ENCODE data around the gene RNF224. TPM values are rescaled to one million over a fixed set of nuclear protein-coding genes. Genes with fewer than 3 reads are reported as not detected.
A peak's percentile ranks its signal among the peaks of the same experiment; 100 is the strongest.
"Not testable (repeated sequence)": the region's sequence is repeated elsewhere in the genome, so short reads cannot be mapped to it uniquely, and the experiment has no call there.

Gene RNF224
- total RNA-seq, 1 donor: not detected

DNA sequence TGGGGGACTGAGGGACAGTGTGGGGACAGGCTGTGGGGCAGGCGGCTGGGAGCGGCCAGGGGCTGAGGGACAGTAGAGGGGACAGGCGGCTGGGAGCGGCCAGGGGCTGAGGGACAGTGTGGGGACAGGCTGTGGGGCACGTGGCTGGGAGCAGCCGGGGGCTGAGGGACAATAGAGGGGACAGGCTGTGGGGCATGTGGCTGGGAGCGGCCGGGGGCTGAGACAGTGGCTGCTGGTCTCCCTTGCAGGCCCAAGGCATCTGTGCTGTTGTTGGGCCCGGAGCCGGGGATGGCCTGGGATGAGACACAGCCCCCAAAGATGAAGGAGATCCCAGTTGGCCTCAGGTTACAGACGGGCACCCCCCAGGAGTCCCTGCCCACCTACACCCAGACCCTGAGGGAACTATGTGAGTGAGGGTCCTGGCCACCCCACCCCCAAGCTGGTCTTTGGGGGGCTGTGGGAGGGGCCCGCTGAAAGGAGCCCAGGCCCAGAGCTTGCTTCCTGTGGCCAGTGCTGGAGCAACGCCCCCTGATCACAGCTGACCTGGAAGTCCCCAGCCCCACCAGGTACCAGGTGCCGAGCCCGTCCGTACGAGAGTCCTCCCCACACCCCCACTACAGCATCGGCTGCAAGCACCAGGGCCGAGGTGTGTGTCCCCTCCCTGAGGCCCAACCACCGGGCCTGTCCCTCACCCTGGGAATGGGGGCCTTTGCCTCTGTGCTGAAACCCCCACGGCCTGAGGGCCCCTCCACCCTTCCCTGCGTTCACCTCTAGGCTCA is 24.4 kb downstream of the RNF224 start:
- DNase-seq (ENCODE audit: low read depth in 2 of 3, low spot score in 2 of 3): no peak

DNA sequence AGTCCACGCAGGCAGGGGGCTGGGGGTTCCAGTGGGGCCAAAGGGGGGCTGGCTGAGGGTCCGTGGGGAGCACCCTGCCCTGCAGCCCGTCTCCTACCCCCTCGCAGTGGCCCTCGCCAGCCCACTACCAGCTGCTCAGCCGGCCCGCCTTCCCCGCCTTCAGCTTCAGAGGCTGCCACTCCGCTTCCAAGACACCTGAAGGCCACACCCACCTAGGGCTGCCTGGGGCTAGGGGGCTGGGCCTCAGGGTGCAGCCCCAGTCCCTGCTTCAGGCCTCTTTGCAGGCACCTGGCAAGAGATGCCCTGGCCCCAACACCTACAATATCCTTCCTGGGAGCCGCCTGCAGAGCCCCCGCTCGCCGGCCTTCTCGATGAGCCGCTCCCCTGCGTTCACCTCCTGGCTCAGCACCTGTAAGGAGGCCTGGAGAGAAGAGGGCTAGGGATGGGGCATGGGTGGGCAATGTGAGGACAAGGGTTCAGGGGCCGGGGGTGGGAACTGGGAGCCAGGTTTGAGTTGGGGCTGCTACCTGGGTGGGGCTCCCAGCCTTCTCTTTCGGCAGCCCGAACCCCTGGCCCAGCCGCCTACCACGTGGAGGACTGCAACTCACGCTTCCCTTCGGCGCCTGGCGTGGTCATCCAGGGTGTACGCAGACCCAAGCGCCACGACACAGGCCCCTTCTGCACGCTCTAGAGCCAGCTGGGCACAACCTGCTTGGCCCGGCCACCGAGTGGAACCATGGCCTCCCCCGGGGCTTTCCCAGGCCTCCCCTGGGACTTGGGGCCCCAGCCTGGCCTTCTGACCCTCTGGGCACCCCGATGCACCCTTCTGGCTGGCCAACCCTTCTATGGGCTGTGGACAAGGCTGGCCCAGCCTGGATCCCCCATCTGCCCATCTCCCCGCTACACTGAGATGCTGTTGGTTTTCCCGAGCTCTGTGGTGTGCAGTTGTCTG is 25.5 kb downstream of the RNF224 start:
- no peak for DNase-seq (ENCODE audit: low read depth in 2 of 3, low spot score in 2 of 3)

DNA sequence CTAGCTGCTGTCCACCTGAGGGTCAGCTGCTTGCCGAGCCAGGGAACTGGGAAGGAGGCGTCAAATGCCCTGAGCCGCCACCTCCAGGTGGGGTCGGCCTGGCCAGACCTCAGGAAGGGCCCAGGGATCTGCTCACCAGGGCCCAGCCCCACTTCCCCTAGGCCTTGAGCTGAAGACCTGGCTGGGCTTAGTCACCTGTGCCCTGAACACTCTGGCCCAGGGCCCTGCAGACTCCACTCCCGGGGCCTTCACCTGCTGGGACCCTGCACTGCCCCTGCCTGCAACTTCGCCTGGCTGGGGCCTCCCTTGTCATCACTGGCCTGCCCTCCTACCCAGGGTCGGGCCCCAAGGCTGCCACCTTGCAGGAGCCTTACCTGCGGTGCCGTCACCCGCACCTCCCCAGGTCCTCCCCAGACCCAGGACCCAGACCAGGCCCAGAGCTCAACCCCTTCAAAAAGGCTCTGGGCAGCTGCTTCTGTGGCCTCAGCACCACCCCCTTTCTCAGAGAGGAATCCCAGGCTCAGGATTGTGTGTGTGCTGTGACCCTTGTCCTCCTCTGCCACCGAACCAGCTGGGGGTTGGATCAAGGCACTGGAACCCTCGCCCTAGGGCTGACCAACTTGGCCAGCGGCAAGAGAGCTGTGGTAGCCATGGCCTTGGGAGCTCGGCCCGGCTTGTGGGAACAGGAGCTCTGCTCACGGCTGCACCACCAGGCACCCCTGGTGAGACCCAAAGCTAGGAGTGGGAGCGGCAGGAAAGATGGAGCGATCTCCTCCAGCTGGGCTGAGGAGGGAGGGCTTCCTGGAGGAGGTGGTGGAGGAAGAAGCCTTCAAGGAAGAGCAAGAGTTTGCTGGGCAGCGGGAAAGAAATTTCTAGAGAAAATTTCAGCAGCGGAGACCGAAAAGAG is 26.7 kb downstream of the RNF224 start:
- no peak for DNase-seq (ENCODE audit: low read depth in 2 of 3, low spot score in 2 of 3)

DNA sequence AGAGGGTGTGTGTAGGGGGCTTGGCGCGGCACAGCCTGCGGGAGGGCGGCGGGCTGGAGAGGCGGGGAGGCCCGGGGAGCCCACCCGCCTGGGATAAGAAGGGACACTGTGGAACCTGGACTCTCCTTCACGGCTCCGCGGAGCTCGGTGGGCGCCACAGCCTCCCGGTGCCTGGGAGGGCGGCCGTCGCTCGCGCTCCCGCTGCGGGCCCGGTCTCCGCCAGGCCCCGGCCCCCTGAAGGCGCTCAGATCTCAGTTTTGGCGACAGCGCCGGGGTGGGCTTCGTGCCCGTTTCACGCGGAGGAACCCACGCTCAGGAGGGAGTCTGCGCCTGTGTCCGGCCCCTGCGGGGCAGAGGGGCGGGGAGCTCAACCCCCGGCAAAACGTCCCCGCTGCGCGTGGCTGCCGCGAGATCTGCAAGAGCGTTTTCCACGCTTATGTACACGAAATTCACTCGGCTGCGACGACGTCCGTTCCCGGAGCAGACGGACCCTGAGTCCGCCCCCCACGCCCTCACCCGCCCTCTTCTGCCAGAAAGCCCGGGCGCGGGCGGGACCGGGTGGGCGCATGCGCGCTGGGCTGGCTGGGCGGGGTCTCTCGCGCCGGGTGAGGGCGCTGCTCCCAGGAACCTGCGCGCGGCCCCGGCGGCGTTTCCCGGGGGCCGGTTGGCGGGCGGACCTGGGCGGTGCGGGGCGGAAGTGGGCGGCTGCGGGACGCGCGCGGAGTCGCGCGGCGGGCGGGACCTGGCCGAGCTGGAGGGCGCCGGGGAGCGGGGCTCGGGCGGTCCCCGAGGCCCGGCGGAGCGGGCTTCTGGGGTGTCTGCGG is 27.5 kb downstream of the RNF224 start, which contains the start of gene NELFB:
Gene NELFB, plus strand, starts transcription at position 704 of the 824 bp plus-strand sequence.
- DNase-seq (ENCODE audit: low read depth in 2 of 3, low spot score in 2 of 3): peak; percentile 86 to 89 (median 87)

DNA sequence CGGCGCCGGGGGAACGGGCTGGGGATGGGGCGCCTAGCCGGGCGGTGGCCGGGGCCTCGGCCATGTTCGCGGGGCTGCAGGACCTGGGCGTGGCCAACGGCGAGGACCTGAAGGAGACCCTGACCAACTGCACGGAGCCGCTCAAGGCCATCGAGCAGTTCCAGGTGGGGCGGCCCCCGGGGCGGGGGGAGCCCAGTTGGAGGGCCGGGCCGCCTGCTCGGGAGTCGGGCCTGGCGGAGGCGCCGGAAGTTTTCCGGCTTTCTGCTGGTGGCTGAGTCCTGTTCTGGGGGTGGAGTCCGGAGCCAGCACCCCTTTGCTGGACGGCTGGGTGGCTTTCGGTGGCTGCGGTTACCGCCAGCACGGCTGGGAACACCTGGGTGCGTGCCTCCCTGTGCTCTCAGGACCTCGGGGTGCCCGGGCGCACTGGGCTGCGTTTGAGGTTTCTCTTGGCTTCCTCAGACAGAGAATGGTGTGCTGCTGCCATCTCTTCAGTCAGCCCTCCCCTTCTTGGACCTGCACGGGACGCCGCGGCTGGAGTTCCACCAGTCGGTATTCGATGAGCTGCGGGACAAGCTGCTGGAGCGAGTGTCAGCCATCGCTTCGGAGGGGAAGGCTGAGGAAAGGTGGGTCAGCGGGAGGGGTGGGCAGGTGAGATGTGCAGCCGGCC is 28.3 kb downstream of the RNF224 start:
- no peak for DNase-seq (ENCODE audit: low read depth in 2 of 3, low spot score in 2 of 3)

DNA sequence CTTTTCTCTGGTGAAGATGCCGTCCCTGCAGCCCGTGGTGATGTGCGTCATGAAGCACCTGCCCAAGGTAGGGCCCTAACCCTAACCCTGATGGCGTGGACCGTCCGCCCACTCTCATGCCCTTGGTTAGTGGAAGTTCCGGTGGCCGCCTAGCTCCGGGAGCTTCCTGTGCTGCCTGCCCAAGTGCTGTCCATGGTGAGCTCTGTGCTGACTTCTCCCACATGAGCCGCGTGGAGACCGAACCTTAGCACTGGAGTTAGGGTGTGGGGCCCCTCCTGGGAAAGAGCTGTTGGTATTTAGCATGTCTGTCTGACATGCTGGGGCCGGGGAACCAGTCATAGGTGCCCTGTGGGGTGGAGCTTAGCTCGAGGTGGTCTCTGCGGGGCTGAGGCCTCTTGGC is 29.1 kb downstream of the RNF224 start:
- DNase-seq (ENCODE audit: low read depth in 2 of 3, low spot score in 2 of 3): no peak

DNA sequence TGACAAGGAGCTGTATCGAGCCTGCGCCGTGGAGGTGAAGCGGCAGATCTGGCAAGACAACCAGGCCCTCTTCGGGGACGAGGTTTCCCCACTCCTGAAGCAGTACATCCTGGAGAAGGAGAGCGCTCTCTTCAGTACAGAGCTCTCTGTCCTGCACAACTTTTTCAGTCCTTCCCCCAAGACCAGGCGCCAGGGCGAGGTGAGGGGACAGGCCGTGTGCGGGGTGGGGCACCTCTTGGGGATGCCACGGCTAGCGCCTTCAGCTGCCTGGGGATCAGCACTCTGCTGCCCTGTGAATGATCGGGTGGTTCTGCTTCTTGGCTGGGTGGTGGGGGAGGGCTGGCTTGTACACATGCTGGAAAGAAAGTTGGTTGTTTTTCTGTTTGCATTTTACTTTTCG is 29.6 kb downstream of the RNF224 start:
- no peak for DNase-seq (ENCODE audit: low read depth in 2 of 3, low spot score in 2 of 3)

DNA sequence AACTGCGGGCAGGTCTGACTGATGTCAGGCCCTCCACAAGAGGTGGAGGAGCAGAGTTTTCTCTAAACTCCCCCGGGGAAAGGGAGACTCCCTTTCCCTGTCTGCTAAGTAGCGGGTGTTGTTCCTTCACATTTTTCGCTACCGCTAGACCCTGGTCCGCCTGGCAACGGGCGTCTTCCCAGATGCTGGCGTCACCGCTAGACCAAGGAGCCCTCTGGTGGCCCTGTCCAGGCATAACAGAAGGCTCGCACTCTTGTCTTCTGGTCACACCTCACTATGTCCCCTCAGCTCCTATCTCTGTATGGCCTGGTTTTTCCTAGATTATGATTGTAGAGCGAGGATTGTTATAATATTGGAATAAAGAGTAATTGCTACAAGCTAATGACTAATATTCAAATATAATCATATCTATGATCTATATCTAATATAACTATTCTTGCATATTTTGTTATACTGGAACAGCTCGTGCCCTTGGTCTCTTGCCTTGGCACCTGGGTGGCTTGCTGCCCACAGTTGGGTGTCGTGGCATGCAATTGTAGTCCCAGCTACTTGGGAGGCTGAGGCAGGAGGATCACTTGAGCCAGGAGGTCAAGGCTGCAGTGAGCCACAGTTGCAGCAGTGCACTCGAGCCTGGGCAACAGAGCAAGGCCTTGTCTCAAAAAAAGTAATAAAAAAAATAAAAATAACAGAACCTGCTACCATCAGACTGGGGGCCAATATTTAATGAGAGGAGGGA is 35.0 kb downstream of the RNF224 start:
- DNase-seq (ENCODE audit: low read depth in 2 of 3, low spot score in 2 of 3): not testable (repeated sequence)

DNA sequence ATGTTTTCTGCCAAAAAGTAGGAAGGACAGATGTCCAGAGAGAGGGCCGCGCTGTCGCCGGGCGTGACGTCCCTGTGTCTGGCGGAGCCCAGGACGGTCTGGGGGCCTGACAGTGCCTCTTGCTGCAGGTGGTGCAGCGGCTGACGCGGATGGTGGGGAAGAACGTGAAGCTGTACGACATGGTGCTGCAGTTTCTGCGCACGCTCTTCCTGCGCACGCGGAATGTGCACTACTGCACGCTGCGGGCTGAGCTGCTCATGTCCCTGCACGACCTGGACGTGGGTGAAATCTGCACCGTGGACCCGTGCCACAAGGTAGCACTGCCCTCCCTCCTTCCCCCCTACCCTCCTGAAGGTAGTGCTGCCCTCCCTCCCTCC is 35.6 kb downstream of the RNF224 start:
- DNase-seq (ENCODE audit: low read depth in 2 of 3, low spot score in 2 of 3): no peak

DNA sequence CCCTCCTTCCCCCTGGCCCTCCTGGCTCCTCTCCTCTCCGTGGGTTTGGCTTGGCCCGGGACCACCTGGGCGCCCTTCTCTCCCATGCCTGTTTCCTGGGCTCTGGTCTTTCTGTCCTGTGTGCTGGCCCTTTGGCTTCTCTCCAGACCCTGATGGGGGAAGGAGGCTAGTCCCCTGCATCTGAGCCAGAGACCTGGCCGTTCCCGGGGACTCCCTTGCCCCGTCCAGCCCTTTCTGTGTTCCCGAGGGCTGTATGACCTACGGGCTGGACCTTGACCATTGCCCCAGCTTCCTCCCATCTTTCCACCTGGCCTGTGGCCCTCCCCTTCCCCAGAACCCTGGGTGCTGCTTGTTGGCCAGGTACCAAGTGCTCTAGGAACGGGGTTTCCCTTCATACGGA is 36.2 kb downstream of the RNF224 start:
- no peak for DNase-seq (ENCODE audit: low read depth in 2 of 3, low spot score in 2 of 3)

DNA sequence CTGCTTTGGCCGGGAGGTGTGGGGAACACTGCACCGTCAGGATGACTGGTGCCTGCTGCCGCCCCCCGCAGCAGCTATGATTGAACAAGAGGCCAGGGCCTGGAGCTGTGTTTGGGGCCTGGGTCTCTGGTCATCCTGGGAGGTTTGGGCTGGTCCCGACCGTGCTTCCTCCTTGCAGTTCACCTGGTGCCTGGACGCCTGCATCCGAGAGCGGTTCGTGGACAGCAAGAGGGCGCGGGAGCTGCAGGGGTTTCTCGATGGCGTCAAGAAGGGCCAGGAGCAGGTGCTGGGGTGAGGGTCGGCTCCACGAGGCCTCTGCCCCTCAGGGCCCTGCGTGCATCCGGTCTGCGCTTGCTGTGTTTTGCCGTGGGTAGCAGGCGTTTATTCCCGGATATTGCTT is 36.8 kb downstream of the RNF224 start:
- no peak for DNase-seq (ENCODE audit: low read depth in 2 of 3, low spot score in 2 of 3)

DNA sequence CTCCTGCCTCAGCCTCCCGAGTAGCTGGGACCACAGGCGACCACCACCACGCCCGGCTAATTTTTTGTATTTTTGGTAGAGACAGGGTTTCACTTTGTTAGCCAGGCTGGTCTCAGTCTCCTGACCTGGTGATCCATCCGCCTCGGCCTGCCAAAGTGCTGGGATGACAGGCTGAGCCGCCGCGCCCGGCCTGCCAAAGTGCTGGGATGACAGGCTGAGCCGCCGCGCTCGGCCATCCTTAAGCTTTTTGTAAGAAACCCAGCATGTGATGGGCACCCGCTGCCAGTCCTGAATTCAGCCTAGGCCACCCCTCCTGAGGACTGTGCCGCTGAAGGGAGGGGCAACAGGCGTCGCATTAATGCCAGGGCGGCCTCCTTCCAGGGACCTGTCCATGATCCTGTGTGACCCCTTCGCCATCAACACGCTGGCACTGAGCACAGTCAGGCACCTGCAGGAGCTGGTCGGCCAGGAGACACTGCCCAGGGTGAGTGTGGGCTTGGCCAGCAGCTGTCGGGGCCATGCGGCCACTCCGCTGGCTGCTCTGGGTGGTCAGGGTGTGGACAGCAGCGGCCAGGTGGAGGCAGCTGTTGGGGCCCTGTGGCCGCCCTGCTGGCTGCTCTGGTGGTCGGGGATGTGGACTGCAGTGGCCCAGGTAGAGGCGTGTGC is 38.3 kb downstream of the RNF224 start:
- DNase-seq (ENCODE audit: low read depth in 2 of 3, low spot score in 2 of 3): no peak

DNA sequence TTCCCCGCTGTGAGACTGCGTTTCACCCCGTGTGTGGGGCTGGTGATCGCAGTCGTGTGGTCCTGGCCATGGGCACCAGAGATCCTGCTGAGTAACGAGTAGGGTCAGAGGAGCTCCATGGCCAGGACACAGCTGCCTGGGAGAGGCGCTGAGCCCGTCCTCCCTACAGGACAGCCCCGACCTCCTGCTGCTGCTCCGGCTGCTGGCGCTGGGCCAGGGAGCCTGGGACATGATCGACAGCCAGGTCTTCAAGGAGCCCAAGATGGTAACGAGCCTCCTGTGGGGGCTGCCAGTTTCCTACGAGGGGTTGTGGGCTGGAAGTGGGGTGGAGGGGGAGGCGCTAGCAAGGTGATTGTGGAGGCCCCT is 38.8 kb downstream of the RNF224 start:
- no peak for DNase-seq (ENCODE audit: low read depth in 2 of 3, low spot score in 2 of 3)

DNA sequence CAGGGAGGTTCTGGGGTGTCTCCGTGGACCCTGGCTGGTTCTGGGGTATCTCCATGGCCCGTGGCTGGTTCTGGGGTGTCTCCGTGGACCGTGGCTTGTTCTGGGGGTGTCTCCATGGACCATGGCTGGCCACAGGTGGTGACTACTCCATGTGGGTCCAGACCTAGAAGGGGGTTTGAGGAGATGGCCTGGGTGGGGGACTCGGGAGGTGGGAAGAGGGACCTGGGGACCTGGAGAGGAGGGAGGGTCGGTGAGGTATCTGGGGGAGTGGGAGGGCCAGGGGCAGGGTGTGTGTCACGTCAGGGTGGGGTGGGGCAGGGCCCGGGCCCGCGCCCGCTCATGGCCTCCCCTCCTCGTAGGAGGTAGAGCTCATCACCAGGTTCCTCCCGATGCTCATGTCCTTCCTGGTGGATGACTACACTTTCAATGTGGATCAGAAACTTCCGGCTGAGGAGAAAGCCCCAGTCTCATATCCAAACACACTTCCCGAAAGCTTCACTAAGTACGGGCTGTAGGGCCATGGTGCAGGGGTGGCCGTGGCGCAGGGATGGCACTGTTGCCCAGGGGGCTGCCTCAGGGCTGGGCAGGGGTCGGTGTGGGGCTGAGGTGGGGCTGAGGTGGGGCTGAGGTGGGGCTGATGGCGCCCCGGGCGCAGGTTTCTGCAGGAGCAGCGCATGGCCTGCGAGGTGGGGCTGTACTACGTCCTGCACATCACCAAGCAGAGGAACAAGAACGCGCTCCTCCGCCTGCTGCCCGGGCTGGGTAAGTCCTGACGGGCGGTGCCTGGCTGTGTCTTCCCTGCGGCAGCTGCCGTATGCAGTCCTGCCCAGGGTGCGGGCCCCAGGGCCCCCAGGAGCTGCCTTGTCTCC is 39.5 kb downstream of the RNF224 start:
- DNase-seq (ENCODE audit: low read depth in 2 of 3, low spot score in 2 of 3): no peak

DNA sequence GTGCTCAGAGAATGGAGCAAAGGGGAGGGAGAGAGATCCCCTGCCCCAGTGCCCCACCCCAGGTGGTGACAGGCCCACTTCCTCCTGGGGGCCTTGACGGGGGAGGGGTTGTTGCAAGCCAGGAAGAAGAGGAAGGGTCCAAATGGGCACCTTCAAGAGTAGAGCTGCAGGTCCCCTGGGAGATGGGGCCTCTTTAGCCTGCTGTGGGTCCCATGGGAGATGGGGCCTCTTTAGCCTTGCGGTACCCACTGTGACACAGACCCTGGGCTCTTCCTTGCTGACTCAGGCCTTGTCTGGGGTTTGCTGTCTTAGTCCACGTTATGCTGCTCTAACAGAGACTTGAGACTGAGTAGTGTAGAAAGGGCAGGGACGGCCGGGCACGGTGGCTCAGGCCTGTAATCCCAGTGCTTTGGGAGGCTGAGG is 40.6 kb downstream of the RNF224 start:
- DNase-seq (ENCODE audit: low read depth in 2 of 3, low spot score in 2 of 3): no peak

DNA sequence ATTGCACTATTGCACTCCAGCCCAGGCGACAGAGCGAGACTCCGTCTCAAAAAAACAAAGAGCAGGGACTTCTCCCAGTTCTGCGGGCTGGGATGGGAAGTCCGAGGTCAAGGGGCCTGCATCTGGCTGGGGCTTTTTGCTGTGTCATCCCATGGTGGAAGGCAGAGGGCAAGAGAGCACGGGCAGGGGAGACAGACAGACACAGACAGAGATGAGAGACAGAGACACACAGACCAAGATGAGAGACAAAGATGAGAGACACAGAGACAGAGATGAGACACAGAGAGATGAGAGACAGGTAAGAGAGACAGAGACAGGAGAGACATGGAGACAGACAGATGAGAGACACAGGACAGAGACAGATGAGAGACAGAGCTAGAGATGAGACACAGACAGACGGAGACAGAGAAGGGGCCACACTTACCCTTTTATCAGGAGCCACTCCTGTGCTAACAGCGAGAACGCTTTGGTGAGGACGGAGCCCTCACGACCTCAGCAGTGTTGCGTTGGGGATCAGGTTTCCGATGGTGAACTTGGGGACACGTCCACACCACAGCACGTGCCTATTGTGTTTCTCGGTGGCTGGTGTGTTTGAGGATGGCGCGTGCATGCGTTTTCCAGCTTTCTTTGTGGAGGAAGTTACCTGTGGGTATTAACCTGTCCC is 41.4 kb downstream of the RNF224 start:
- no peak for DNase-seq (ENCODE audit: low read depth in 2 of 3, low spot score in 2 of 3)

Data from hematopoietic multipotent progenitor cell (in vitro differentiated cells).